ENCODE results near the gene RETREG2.
A peak's percentile ranks its signal among the peaks of the same experiment; 100 is the strongest.
"Not testable (repeated sequence)": the region's sequence is repeated elsewhere in the genome, so short reads cannot be mapped to it uniquely, and the experiment has no call there.

Gene RETREG2

GRCh38 chr2:219183151-219183772 is 5.2 kb downstream of the RETREG2 start:
- FAIRE-seq (no peak), DNase-seq (ENCODE audit: extremely low spot score, insufficient read length, low read depth) (no peak)

- FAIRE-seq (no peak), DNase-seq (ENCODE audit: extremely low spot score, insufficient read length, low read depth) (no peak)
Observed at GRCh38 chr2:219184121-219184520, 6.0 kb downstream of the RETREG2 start.

GRCh38 chr2:219186754-219187456 is 8.8 kb downstream of the RETREG2 start:
- FAIRE-seq (no peak), DNase-seq (ENCODE audit: extremely low spot score, insufficient read length, low read depth) (no peak)

- no peak for DNase-seq (ENCODE audit: extremely low spot score, insufficient read length, low read depth)
- no peak for FAIRE-seq
Observed at GRCh38 chr2:219197388-219197787, 19.3 kb downstream of the RETREG2 start.

- no peak for DNase-seq (ENCODE audit: extremely low spot score, insufficient read length, low read depth)
- FAIRE-seq: no peak
Observed at GRCh38 chr2:219198974-219199373, 20.9 kb downstream of the RETREG2 start.

- DNase-seq (ENCODE audit: extremely low spot score, insufficient read length, low read depth): no peak
- no peak for FAIRE-seq
Observed at GRCh38 chr2:219199470-219200211, 21.6 kb downstream of the RETREG2 start.

- DNase-seq (ENCODE audit: extremely low spot score, insufficient read length, low read depth); FAIRE-seq: not testable (repeated sequence)
Observed at GRCh38 chr2:219200502-219201326, 22.6 kb downstream of the RETREG2 start.

GRCh38 chr2:219201331-219201730 is 23.3 kb downstream of the RETREG2 start:
- FAIRE-seq; DNase-seq (ENCODE audit: extremely low spot score, insufficient read length, low read depth): not testable (repeated sequence)

GRCh38 chr2:219204425-219205164 is 26.5 kb downstream of the RETREG2 start:
- DNase-seq (ENCODE audit: extremely low spot score, insufficient read length, low read depth) (no peak), FAIRE-seq (no peak)

- FAIRE-seq (no peak), DNase-seq (ENCODE audit: extremely low spot score, insufficient read length, low read depth) (no peak)
Observed at GRCh38 chr2:219205165-219205538, 27.1 kb downstream of the RETREG2 start.

- no peak for DNase-seq (ENCODE audit: extremely low spot score, insufficient read length, low read depth)
- no peak for FAIRE-seq
Observed at GRCh38 chr2:219205981-219206327, 27.9 kb downstream of the RETREG2 start.

- DNase-seq (ENCODE audit: extremely low spot score, insufficient read length, low read depth) (peak; percentile 98), FAIRE-seq (peak; percentile 90)
Observed at GRCh38 chr2:219206328-219207133, 28.5 kb downstream of the RETREG2 start, which contains the start of gene ZFAND2B. TSS of gene ZFAND2B (plus strand) at chr2:219206782. CDS start at chr2:219206988, 206 bp downstream.

GRCh38 chr2:219207134-219207883 is 29.2 kb downstream of the RETREG2 start:
- FAIRE-seq (no peak), DNase-seq (ENCODE audit: extremely low spot score, insufficient read length, low read depth) (no peak)

GRCh38 chr2:219207884-219208740 is 30.0 kb downstream of the RETREG2 start:
- DNase-seq (ENCODE audit: extremely low spot score, insufficient read length, low read depth): no peak
- FAIRE-seq: no peak

- DNase-seq (ENCODE audit: extremely low spot score, insufficient read length, low read depth): no peak
- no peak for FAIRE-seq
Observed at GRCh38 chr2:219209236-219210195, 31.4 kb downstream of the RETREG2 start.
